GM19035 (cell line): Measurements from ENCODE around the gene PCDHB14.
"Not testable (repeated sequence)": the region's sequence is repeated elsewhere in the genome, so short reads cannot be mapped to it uniquely, and the experiment has no call there.

Source experiments
- ATAC-seq: cut with Tn5 transposase; IDR thresholded peaks from one replicate; pipeline ENCODE4 v1.9.1; 2021; ENCODE audit not compliant: unreplicated experiment

The PCDHB14 gene

DNA sequence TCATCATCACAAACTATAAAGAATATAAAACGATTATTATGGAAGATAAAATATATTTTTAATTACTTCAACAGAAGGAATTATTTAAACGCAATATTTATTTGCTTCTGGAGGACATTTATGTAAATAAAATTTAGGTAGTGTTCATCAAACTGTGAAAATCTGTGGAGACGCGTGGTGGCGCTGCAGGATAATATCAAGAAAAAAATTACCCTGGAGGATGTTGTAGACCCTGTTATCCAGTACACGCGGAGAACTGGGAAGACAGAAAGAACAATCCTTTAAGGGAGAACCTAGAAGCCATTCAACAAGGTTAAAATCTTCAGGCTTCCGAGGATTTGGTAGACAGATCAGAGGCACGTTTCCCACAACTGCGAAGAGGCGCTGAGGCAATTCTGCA is 14.7 kb upstream of the PCDHB14 start, which contains the start of gene PCDHB12:
Gene PCDHB12 (plus strand): TSS at position 242 of the 400 bp plus-strand sequence. CDS start 189 bp downstream, outside the sequence.
- ATAC-seq = no peak

DNA sequence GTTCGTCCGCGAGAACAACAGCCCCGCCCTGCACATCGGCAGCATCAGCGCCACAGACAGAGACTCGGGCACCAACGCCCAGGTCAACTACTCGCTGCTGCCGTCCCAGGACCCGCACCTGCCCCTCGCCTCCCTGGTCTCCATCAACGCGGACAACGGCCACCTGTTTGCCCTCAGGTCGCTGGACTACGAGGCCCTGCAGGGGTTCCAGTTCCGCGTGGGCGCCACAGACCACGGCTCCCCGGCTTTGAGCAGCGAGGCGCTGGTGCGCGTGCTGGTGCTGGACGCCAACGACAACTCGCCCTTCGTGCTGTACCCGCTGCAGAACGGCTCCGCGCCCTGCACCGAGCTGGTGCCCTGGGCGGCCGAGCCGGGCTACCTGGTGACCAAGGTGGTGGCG is 12.9 kb upstream of the PCDHB14 start:
- ATAC-seq = not testable (repeated sequence)

DNA sequence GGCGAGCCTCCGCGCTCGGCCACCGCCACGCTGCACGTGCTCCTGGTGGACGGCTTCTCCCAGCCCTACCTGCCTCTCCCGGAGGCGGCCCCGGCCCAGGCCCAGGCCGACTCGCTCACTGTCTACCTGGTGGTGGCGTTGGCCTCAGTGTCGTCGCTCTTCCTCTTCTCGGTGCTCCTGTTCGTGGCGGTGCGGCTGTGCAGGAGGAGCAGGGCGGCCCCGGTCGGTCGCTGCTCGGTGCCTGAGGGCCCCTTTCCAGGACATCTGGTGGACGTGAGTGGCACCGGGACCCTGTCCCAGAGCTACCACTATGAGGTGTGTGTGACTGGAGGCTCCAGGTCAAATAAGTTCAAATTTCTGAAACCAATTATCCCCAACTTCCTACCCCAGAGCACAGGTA is 12.3 kb upstream of the PCDHB14 start:
- ATAC-seq = not testable (repeated sequence)

DNA sequence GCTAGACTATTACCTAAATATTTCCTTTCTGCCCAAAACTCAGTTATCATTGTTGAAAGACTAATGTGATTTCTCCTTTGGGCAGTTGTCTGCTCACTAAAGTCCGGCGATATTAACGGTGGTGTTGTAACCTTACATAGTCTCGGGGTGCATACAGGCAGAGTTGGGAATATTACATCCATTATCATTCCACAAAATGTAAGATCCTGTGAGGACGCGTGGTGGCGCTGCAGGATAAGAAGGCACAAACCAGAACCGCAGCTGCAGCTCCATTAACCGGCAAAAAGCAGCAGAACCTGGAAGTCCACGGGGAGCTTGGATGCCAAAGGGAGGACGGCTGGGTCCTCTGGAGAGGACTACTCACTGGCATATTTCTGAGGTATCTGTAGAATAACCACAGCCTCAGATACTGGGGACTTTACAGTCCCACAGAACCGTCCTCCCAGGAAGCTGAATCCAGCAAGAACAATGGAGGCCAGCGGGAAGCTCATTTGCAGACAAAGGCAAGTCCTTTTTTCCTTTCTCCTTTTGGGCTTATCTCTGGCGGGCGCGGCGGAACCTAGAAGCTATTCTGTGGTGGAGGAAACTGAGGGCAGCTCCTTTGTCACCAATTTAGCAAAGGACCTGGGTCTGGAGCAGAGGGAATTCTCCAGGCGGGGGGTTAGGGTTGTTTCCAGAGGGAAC is 9.3 kb upstream of the PCDHB14 start, which contains the start of gene PCDHB13:
Gene PCDHB13 (plus strand): TSS at position 264 of the 684 bp plus-strand sequence. CDS start 205 bp downstream, at position 469.
- not testable (repeated sequence) for ATAC-seq

- ATAC-seq = not testable (repeated sequence)
Observed at GRCh38 chr5:141214583-141214982, 8.6 kb upstream of the PCDHB14 start.

DNA sequence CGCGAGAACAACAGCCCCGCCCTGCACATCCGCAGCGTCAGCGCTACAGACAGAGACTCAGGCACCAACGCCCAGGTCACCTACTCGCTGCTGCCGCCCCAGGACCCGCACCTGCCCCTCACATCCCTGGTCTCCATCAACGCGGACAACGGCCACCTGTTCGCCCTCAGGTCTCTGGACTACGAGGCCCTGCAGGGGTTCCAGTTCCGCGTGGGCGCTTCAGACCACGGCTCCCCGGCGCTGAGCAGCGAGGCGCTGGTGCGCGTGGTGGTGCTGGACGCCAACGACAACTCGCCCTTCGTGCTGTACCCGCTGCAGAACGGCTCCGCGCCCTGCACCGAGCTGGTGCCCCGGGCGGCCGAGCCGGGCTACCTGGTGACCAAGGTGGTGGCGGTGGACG is 7.6 kb upstream of the PCDHB14 start:
- ATAC-seq = not testable (repeated sequence)

DNA sequence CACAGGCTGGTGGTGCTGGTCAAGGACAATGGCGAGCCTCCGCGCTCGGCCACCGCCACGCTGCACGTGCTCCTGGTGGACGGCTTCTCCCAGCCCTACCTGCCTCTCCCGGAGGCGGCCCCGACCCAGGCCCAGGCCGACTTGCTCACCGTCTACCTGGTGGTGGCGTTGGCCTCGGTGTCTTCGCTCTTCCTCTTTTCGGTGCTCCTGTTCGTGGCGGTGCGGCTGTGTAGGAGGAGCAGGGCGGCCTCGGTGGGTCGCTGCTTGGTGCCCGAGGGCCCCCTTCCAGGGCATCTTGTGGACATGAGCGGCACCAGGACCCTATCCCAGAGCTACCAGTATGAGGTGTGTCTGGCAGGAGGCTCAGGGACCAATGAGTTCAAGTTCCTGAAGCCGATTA is 7.1 kb upstream of the PCDHB14 start:
- not testable (repeated sequence) for ATAC-seq

DNA sequence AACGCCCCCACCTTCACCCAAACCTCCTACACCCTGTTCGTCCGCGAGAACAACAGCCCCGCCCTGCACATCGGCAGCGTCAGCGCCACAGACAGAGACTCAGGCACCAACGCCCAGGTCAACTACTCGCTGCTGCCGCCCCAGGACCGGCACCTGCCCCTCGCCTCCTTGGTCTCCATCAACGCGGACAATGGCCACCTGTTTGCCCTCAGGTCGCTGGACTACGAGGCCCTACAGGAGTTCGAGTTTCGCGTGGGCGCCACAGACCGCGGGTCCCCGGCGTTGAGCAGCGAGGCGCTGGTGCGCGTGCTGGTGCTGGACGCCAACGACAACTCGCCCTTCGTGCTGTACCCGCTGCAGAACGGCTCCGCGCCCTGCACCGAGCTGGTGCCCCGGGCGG is 1.7 kb downstream of the PCDHB14 start:
- ATAC-seq = not testable (repeated sequence)

- not testable (repeated sequence) for ATAC-seq
Observed at GRCh38 chr5:141225421-141225820, 2.3 kb downstream of the PCDHB14 start.

GRCh38 chr5:141234109-141234667 is 11.0 kb downstream of the PCDHB14 start:
- no peak for ATAC-seq

DNA sequence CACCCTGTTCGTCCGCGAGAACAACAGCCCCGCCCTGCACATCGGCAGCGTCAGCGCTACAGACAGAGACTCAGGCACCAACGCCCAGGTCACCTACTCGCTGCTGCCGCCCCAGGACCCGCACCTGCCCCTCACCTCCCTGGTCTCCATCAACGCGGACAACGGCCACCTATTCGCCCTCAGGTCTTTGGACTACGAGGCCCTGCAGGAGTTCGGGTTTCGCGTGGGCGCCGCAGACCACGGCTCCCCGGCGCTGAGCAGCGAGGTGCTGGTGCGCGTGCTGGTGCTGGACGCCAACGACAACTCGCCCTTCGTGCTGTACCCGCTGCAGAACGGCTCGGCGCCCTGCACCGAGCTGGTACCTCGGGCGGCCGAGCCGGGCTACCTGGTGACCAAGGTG is 12.8 kb downstream of the PCDHB14 start:
- ATAC-seq = not testable (repeated sequence)

DNA sequence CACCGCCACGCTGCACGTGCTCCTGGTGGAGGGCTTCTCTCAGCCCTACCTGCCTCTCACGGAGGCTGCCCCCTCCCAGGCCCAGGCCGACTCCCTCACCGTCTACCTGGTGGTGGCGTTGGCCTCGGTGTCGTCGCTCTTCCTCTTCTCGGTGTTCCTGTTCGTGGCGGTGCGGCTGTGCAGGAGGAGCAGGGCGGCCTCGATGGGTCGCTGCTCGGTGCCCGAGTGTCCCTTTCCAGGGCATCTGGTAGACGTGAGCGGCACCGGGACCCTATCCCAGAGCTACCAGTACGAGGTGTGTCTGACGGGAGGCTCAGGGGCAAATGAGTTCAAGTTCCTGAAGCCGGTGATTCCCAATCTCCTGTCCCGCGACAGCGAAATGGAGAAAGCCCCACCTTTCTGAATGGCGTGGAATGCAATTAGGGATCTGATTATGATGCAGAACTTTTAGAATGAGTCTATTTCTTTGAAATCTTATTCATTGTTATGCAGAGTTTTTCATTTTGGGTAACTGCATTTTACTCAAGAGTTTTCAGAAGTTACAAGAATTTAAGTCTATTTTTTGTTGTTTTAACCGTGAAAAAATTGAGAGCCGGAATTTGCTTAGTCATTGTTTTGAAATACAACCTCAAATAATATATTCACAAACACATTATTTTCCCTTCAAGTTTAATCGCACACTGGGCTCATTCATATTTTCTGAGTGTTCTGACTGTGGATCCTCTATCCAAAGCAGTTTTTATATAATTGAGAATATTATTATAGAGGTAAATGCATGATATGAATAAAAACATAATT is 13.6 kb downstream of the PCDHB14 start:
- no peak for ATAC-seq

- ATAC-seq = no peak
Observed at GRCh38 chr5:141241496-141241895, 18.4 kb downstream of the PCDHB14 start.

- no peak for ATAC-seq
Observed at GRCh38 chr5:141245250-141245717, 22.1 kb downstream of the PCDHB14 start, which contains the start of gene PCDHB15. PCDHB15 (plus strand) TSS chr5:141245395; CDS start chr5:141245579, 184 bp downstream.

DNA sequence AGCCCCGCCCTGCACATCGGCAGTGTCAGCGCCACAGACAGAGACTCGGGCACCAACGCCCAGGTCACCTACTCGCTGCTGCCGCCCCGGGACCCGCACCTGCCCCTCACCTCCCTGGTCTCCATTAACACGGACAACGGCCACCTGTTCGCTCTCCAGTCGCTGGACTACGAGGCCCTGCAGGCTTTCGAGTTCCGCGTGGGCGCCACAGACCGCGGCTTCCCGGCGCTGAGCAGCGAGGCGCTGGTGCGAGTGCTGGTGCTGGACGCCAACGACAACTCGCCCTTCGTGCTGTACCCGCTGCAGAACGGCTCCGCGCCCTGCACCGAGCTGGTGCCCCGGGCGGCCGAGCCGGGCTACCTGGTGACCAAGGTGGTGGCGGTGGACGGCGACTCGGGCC is 23.8 kb downstream of the PCDHB14 start:
- not testable (repeated sequence) for ATAC-seq

- ATAC-seq = not testable (repeated sequence)
Observed at GRCh38 chr5:141247434-141247833, 24.3 kb downstream of the PCDHB14 start.

- ATAC-seq = no peak
Observed at GRCh38 chr5:141250576-141250975, 27.4 kb downstream of the PCDHB14 start.

DNA sequence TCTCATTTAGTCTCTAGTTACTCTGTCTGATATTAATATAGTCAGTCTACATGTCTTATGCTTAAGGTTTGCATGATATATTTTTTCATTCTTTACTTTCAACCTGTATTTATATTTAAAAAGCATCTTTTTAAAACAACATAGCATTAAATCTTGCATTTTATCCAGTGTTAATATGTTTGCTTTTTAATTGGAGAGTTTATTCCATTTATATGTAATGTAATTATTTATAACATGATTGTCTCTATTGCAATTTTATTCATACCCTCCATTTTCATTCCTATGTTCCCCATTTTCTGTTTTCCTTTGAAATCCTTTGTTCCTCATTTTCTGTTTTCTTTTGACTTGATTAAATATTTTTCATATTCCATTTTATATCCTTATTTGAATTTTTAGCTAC is 35.3 kb downstream of the PCDHB14 start:
- no peak for ATAC-seq

DNA sequence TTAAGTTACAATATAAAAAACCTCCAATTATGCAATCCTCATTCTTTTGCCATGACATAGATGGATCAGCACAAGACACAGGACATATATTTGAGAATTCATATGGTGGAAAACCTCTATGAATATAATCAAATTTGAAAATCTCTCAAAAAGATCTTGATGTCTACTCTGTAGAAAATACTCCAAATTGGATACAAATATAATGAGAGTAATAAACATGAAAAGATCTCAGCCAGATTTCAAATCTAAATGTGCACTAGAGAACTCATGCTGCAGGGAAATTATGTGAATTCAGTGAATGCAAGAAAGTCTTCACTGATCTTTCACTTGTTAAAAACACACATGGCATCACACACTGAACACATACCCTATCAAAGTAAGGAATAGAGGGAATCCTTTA is 35.8 kb downstream of the PCDHB14 start:
- no peak for ATAC-seq

GRCh38 chr5:141260458-141261237 is 37.5 kb downstream of the PCDHB14 start:
- ATAC-seq = no peak

- no peak for ATAC-seq
Observed at GRCh38 chr5:141261238-141261546, 38.0 kb downstream of the PCDHB14 start.
